ENCODE results near the gene AAR2. TPM values are rescaled to one million over a fixed set of nuclear protein-coding genes. Genes with fewer than 3 reads are reported as not detected.

Gene AAR2
- total RNA-seq, 1 experiment from 2014 or later = 26.1 TPM

Other genes with a start within 250 kb of the AAR2 start
- gene EPB41L1, start 81.7 kb upstream of the AAR2 start, total RNA-seq (2021; ENCODE audit: unreplicated experiment) = 8.6 TPM
- 52.5 TPM for gene DLGAP4, start 69.9 kb downstream of the AAR2 start, total RNA-seq (2021; ENCODE audit: unreplicated experiment)

All from Panc1 (cell line).